ENCODE measurements around the gene CEND1.

CEND1 gene

GRCh38 chr11:811446-812245 is 21.8 kb upstream of the CEND1 start:
- no peak for TF ChIP-seq POLR2A (IDR thresholded peaks at IDR 0.05; ENCODE audit: low read depth, low read length)
- DNase-seq (ENCODE audit: insufficient read length, low spot score) (no peak), FAIRE-seq (no peak)

GRCh38 chr11:810040-810567 is 20.2 kb upstream of the CEND1 start:
- TF ChIP-seq POLR2A (IDR thresholded peaks at IDR 0.05; ENCODE audit: low read depth, low read length), result no peak
- DNase-seq (ENCODE audit: insufficient read length, low spot score) (no peak), FAIRE-seq (no peak)

DNA sequence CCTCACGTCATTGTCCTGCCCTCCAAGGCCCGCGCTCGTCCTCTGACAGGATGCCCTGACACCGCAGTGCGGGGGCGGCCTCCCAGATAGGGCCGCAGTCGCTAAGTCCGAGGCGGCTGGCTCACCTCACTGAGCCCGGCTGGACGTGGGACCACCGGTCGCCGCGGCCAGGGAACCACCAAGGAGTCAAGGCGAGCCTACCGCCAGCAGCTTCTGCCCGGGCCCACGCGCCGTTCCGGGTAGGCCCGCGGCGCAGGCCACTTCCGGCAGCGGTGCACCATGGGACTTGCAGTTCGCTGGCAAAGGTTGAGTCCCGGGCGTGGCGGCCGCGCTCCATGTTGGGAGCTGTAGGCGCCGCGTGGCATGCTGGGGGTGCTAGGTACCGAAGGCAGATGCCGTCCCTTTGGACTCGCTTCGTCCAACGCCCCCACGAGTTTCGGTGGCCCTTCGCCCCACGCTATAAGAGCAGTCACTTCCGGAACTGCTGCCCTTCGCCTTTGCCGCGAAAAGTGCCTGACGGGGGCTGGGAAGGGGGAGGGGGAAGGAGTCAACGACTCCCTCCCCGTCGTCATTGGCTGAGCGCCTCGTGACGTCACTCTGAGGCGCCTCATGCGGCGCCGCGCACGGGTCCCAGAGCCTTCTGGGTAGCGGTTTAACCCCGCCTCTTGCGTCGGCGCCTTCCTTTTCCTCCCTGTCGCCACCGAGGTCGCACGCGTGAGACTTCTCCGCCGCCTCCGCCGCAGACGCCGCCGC is 19.6 kb upstream of the CEND1 start, which contains the start of gene RPLP2:
Gene RPLP2 (plus strand): TSS at position 681 of the 753 bp plus-strand sequence. CDS start 268 bp downstream, outside the sequence.
- FAIRE-seq (no peak), DNase-seq (ENCODE audit: insufficient read length, low spot score) (peak; percentile 92)
- TF ChIP-seq POLR2A (IDR thresholded peaks at IDR 0.05; ENCODE audit: low read depth, low read length), result peak; percentile 85

GRCh38 chr11:808427-809286 is 18.8 kb upstream of the CEND1 start:
- DNase-seq (ENCODE audit: insufficient read length, low spot score) (peak; percentile 90), FAIRE-seq (no peak)
- TF ChIP-seq POLR2A (IDR thresholded peaks at IDR 0.05; ENCODE audit: low read depth, low read length), result no peak

DNA sequence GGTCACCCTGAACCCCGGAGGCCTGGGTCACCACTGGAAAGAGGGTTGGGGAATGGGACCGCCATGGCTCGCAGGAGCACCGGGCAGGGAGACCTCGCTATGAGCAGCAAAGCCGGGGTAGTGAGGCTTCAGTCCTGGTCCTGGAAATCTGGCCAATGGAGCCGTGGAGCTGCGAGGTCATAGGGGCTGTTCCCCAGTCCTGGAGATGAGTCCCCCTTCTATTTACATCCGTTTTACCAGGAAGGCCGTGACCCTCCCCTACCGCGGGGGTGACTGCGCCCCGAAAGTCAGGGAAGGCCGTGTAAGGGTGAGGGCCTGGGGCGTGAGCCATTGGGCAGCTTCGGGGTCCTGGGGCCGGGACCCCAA is 14.7 kb upstream of the CEND1 start:
- no peak for DNase-seq (ENCODE audit: insufficient read length, low spot score)
- FAIRE-seq, result no peak
- TF ChIP-seq POLR2A (IDR thresholded peaks at IDR 0.05; ENCODE audit: low read depth, low read length), result no peak

DNA sequence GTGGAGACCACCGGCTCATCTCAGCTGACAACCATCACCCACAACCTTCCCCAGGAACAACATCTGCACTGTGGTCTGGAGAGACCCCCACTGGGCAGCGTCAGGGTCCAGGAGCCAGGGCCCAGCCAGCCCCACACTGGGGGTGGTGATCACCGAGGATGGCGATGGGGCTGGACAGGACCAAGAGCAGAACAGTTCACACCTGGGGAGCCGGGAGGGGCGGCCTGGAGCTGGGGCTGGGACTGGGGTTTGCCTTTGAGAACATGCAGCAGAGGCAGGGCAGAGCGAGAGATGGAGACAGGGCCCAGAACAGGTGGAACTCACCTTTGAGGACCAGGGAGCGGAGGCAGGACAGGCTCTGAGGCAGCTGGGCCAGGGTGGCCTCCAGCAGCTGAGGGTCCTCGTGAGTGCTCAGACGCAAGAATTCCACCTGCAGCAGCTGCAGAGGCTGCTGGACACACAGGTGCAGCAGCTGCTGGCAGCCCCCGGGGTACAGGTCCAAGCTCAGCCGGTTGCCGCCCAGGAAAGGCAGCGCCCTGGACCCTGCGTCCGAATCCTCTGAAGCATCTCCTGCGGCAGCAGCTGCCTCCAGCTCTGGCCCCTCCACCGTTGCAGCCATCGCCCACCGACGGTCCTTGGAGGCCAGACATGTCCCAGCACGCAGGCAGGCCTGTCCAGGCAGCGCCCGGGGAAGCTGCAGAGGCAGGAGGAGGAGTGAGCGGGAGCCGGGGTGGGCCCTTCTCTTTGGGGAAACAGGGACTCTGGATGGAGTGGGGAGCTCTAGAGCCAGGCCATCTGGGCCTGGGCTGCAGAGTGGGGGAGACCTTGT is 14.1 kb upstream of the CEND1 start:
- FAIRE-seq, result no peak
- no peak for DNase-seq (ENCODE audit: insufficient read length, low spot score)

GRCh38 chr11:803467-803742 is 13.5 kb upstream of the CEND1 start:
- no peak for TF ChIP-seq POLR2A (IDR thresholded peaks at IDR 0.05; ENCODE audit: low read depth, low read length)
- FAIRE-seq, result no peak
- DNase-seq (ENCODE audit: insufficient read length, low spot score), result no peak

More for the DNA sequence above, 14.1 kb upstream of the CEND1 start:
- no peak for TF ChIP-seq POLR2A (IDR thresholded peaks at IDR 0.05; ENCODE audit: low read depth, low read length)

DNA sequence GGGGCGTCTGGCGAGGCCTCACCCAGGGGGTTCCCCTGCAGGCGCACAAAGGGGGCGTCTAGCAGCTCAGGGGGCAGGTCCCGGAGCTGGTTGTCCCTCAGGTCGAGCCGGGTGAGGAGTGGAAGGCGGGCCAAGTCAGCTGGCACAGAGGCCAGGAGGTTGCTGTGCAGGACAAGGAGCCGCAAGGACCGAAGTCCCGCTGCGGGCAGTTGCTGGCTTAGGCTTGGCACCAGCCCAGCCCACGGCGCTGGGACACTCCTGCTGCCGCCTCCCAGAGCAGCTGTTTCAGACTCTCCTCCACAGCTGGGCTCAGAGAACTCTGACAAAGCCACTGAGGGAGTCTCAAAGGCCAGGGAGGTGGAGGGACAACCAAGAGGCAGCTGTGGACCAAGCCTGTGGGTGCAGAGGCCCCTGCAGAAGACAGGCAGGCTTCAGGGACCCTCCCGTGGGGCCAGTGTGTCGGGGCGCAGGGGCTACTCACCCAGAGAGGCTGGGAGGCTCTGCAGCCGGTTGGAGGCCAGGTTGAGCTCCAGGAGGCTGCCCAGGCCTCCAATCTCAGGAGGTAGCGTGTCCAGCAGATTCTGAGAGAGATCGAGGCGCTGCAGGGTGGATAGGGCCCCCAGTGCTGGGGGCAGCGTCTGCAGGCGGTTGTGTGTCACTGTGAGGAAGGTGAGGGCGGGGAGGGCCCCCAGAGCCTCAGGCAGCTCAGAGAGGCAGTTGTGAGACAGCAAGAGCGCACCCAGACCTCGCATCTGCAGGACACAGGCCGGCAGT is 13.0 kb upstream of the CEND1 start:
- no peak for FAIRE-seq
- no peak for DNase-seq (ENCODE audit: insufficient read length, low spot score)
- no peak for TF ChIP-seq POLR2A (IDR thresholded peaks at IDR 0.05; ENCODE audit: low read depth, low read length)

GRCh38 chr11:802018-802617 is 12.2 kb upstream of the CEND1 start:
- FAIRE-seq (no peak), DNase-seq (ENCODE audit: insufficient read length, low spot score) (no peak)
- TF ChIP-seq POLR2A (IDR thresholded peaks at IDR 0.05; ENCODE audit: low read depth, low read length), result 0 out of 2 replicates have a peak, but pooled peaks have one; percentile 9

DNA sequence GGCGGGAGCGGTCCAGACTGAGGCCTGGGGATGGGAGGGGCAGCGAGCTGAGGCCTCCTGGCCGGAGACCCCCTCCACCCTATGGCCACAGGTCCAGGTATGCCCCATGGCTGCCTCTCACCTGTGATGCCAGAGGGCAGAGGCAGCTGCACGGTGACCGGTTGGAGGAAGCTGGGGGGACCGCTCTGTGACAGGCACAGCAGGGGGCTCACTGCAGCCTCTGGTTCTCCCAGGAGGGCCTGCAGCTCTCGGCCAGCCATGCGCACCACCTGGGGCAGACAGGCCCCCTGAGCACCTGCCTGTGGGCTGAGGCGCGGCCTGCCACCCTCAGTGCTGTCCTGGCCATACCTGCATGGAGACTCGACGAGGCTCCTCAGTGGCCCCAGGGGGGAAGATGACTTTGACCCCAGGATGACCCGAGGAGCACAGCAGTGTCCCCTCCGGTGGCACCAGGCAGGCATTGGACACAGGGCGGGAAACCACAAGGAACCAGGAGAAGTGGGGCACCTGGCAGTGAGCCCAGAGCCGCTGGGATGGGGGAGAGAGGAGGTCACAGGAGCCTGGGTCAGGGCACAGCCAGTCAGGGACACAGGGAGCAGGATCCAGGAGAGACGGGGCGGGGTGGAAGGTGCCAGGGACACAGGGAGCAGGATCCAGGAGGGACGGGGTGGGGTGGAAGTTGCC is 11.3 kb upstream of the CEND1 start:
- no peak for TF ChIP-seq POLR2A (IDR thresholded peaks at IDR 0.05; ENCODE audit: low read depth, low read length)
- DNase-seq (ENCODE audit: insufficient read length, low spot score) (no peak), FAIRE-seq (no peak)

DNA sequence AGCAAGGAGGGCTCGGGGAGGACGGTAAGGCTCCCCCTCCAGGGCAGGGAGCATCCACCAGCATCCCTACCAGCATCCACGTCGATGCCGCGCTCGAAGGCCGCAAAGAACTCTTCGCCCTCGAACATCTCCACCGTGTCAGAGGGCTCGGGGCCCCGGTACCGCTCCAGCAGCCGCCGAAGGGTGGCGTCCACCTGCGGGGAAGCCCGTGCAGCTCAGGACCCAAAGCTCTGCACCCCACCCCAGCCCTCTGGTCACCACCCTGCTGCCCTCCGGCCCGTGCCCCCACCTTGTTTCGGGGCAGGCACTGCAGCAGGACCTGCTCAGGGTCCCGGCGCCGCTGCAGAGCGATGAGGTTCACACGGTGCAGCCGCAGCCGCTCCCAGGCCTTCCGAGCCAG is 10.6 kb upstream of the CEND1 start:
- FAIRE-seq, result no peak
- DNase-seq (ENCODE audit: insufficient read length, low spot score), result no peak
- no peak for TF ChIP-seq POLR2A (IDR thresholded peaks at IDR 0.05; ENCODE audit: low read depth, low read length)

Measured in H54 (cell line).